T-helper 9 cell (primary cell): ENCODE data around the gene FOXO3B.
"Not testable (repeated sequence)": the region's sequence is repeated elsewhere in the genome, so short reads cannot be mapped to it uniquely, and the experiment has no call there.

ENCODE experiments used
- DNase-seq: peaks from one replicate; pipeline ENCODE4 v3.0.0-alpha.2; 2020

FOXO3B gene

GRCh38 chr17:18644291-18644690 lies 37.8 kb downstream of the FOXO3B start, which contains the start of gene TBC1D28:
Gene TBC1D28 (minus strand): TSS chr17:18644391. CDS start chr17:18641352, 3,039 bp downstream.
- not testable (repeated sequence) for DNase-seq

- DNase-seq: not testable (repeated sequence)
Observed at GRCh38 chr17:18643124-18643523, 39.0 kb downstream of the FOXO3B start.

GRCh38 chr17:18638357-18638756 lies 43.8 kb downstream of the FOXO3B start:
- not testable (repeated sequence) for DNase-seq

GRCh38 chr17:18636237-18636636 lies 45.9 kb downstream of the FOXO3B start:
- DNase-seq: not testable (repeated sequence)

GRCh38 chr17:18635773-18636172 lies 46.3 kb downstream of the FOXO3B start:
- not testable (repeated sequence) for DNase-seq

GRCh38 chr17:18634550-18635263 lies 47.4 kb downstream of the FOXO3B start:
- not testable (repeated sequence) for DNase-seq
